GM23248 (cell line): Measurements from ENCODE around the gene MAT2B. TPM values are rescaled to one million over a fixed set of nuclear protein-coding genes. Genes with fewer than 3 reads are reported as not detected.

Experiments used
- DNase-seq: peaks from one replicate; pipeline ENCODE4 v3.0.0-alpha.2; 2015
- H2AFZ ChIP-seq: fragments of 200-600 bp; sonication (generic); 2 replicates; pipeline ENCODE4 v1.6.1; 2016; ENCODE audit warnings: antibody characterized with exemption
- H3F3A ChIP-seq: fragments of 200-600 bp; sonication (generic); 2 replicates; pipeline ENCODE4 v1.6.1; 2016; ENCODE audit warnings: mild to moderate bottlenecking, antibody characterized with exemption, mixed run types; ENCODE audit not compliant: insufficient read depth
- H3K27ac ChIP-seq: fragments of 200-600 bp; sonication (generic); 2 replicates; pipeline ENCODE4 v1.5.1; 2016; ENCODE audit warnings: mild to moderate bottlenecking
- H3K27me3 ChIP-seq: fragments of 200-600 bp; sonication (generic); replicated peaks from 2 replicates; pipeline ENCODE4 v1.6.1; 2016; ENCODE audit warnings: mild to moderate bottlenecking; ENCODE audit not compliant: insufficient read depth
- H3K36me3 ChIP-seq: fragments of 200-600 bp; sonication (generic); 2 replicates; pipeline ENCODE4 v1.6.1; 2016; ENCODE audit warnings: low read depth, mild to moderate bottlenecking
- H3K4me1 ChIP-seq: fragments of 200-600 bp; sonication (generic); 2 replicates; pipeline ENCODE4 v1.6.1; 2016; ENCODE audit warnings: mild to moderate bottlenecking; ENCODE audit not compliant: insufficient read depth
- H3K4me2 ChIP-seq: fragments of 200-600 bp; sonication (generic); one replicate; pipeline ENCODE4 v1.6.1; 2016; ENCODE audit warnings: mild to moderate bottlenecking; ENCODE audit not compliant: unreplicated experiment
- H3K4me3 ChIP-seq: fragments of 200-600 bp; sonication (generic); 2 replicates; pipeline ENCODE4 v1.5.1; 2016; ENCODE audit warnings: mild to moderate bottlenecking
- H3K79me2 ChIP-seq: fragments of 200-600 bp; sonication (generic); 2 replicates; pipeline ENCODE4 v1.6.1; 2016; ENCODE audit warnings: mild to moderate bottlenecking; ENCODE audit not compliant: insufficient read depth
- H3K9ac ChIP-seq: fragments of 200-600 bp; sonication (generic); 2 replicates; pipeline ENCODE4 v1.6.1; 2016; ENCODE audit warnings: mild to moderate bottlenecking
- H3K9me2 ChIP-seq: fragments of 200-600 bp; sonication (generic); 2 replicates; pipeline ENCODE4 v1.6.1; 2016; ENCODE audit warnings: mixed run types, mild to moderate bottlenecking, moderate library complexity; ENCODE audit not compliant: insufficient read depth
- H3K9me3 ChIP-seq: fragments of 200-600 bp; sonication (generic); one replicate; pipeline ENCODE4 v1.6.1; 2017; ENCODE audit warnings: low read depth
- H4K20me1 ChIP-seq: fragments of 200-600 bp; sonication (generic); 2 replicates; pipeline ENCODE4 v1.6.0; 2016; ENCODE audit not compliant: insufficient read depth
- EZH2 ChIP-seq: fragments of 200-600 bp; sonication (generic); IDR thresholded peaks from 2 replicates; pipeline ENCODE4 v1.6.1; 2018; ENCODE audit warnings: antibody characterized with exemption, mild to moderate bottlenecking; ENCODE audit not compliant: insufficient read depth, poor library complexity, severe bottlenecking
- EZH2phosphoT487 ChIP-seq: fragments of 200-600 bp; sonication (generic); IDR thresholded peaks from 2 replicates; pipeline ENCODE4 v1.6.1; 2018; ENCODE audit warnings: antibody characterized with exemption, moderate library complexity, mild to moderate bottlenecking, low read depth; ENCODE audit not compliant: insufficient read depth
- WGBS, 2 experiments: methylation state at CpG; one replicate each; pipeline ENCODE4 v1.1.6; 2015 to 2017; ENCODE audit warnings: low lambda C conversion rate in 2 of 2, low coverage in 1 of 2; ENCODE audit errors: missing lambda C conversion rate in 2 of 2; 5-methylcytosine and 5-hydroxymethylcytosine counted together
- in situ Hi-C: fragments of 300-500 bp; cut with MboI; formaldehyde crosslinking; loops from 2 replicates; pipeline ENCODE4 v1.15.0; 2020
- polyA plus RNA-seq: library from polyadenylated mRNA; unstranded; fragments of >200 nt; fragmentation: Nextera tagmentation; extraction: Ambion mirVana; gene quantifications from 2 replicates; pipeline ENCODE4 v1.2.1, GENCODE V29; 2016
- total RNA-seq: library from RNA; depleted of rRNA; stranded (reverse); fragments of >200 nt; shearing (Covaris generic); gene quantifications from 2 replicates; pipeline ENCODE4 v1.2.3, GENCODE V29; 2014

MAT2B gene
- total and polyA plus RNA-seq, 2 experiments from 2014 or later = 63.1 to 95.5 TPM

- peak overlapping the region; percentile 70 for H3K27ac ChIP-seq
- TF ChIP-seq EZH2 (no peak), EZH2phosphoT487 (no peak)
- H3F3A ChIP-seq = peaks cover 36% of the 10 kb centered on the region
- no peaks in the 10 kb centered on the region for H4K20me1 ChIP-seq
- peak overlapping the region; percentile 99 for H3K4me2 ChIP-seq
- H3K9me2 ChIP-seq = no peaks in the 10 kb centered on the region
- peak overlapping the region; percentile 95 for H3K9ac ChIP-seq
- peaks cover 30% of the 10 kb centered on the region for H3K4me1 ChIP-seq
- no peaks in the 10 kb centered on the region for H3K27me3 ChIP-seq
- peak overlapping the region; percentile 69 for H3K4me3 ChIP-seq
- peaks cover 18% of the 10 kb centered on the region for H3K36me3 ChIP-seq
- peaks cover 86% of the 10 kb centered on the region for H3K79me2 ChIP-seq
- peak overlapping the region; percentile 50 for H2AFZ ChIP-seq
- in situ Hi-C loops = no loop called here
- WGBS, 2 experiments = 10 to 14% methylated on average over 7 of the region's 7 CpGs
- peak; percentile 79 for DNase-seq
- no peaks in the 10 kb centered on the region for H3K9me3 ChIP-seq
Measured at GRCh38 chr5:163509291-163509951, 4.0 kb downstream of the MAT2B start.

- Histone ChIP-seq H3K36me3 (peaks cover 45% of the 10 kb centered on the region), H3F3A (peaks cover 15% of the 10 kb centered on the region; the same call in 1 of the 2 replicates), H3K4me3 (no peak overlapping the region), H3K4me1 (peaks cover 26% of the 10 kb centered on the region), H4K20me1 (no peaks in the 10 kb centered on the region), H3K79me2 (peaks cover 80% of the 10 kb centered on the region), H3K9me2 (no peaks in the 10 kb centered on the region), H3K9me3 (no peaks in the 10 kb centered on the region), H3K4me2 (no peak overlapping the region), H3K27ac (no peak overlapping the region), H2AFZ (no peak overlapping the region), H3K9ac (no peak overlapping the region), H3K27me3 (no peaks in the 10 kb centered on the region)
- in situ Hi-C loops = no loop called here
- WGBS, 2 experiments = 91 to 92% methylated on average over 5 of the region's 5 CpGs
- no peak for DNase-seq
- TF ChIP-seq EZH2phosphoT487 (no peak), EZH2 (no peak)
Measured at GRCh38 chr5:163512526-163512925, 7.1 kb downstream of the MAT2B start.

GRCh38 chr5:163525096-163525495, 19.7 kb downstream of the MAT2B start:
- H3K79me2 ChIP-seq = no peaks in the 10 kb centered on the region
- H2AFZ ChIP-seq = no peak overlapping the region
- DNase-seq = no peak
- H3K27me3 ChIP-seq = no peaks in the 10 kb centered on the region
- in situ Hi-C loops = no loop called here
- WGBS, 2 experiments = 95 to 100% methylated on average over 1 of the region's 1 CpG
- no peaks in the 10 kb centered on the region for H3K4me1 ChIP-seq
- no peaks in the 10 kb centered on the region for H4K20me1 ChIP-seq
- no peak overlapping the region for H3K27ac ChIP-seq
- H3K4me3 ChIP-seq = no peak overlapping the region
- no peak overlapping the region for H3K9ac ChIP-seq
- H3K4me2 ChIP-seq = no peak overlapping the region
- H3K9me3 ChIP-seq = peaks cover 4% of the 10 kb centered on the region
- 0 out of 2 replicates have a peak, but pooled peaks cover 5% of the 10 kb centered on the region for H3F3A ChIP-seq
- TF ChIP-seq EZH2phosphoT487 = no peak
- TF ChIP-seq EZH2 = no peak
- no peaks in the 10 kb centered on the region for H3K9me2 ChIP-seq
- 0 out of 2 replicates have a peak, but pooled peaks cover 8% of the 10 kb centered on the region for H3K36me3 ChIP-seq

GRCh38 chr5:163529698-163530097, 24.3 kb downstream of the MAT2B start:
- H3K9me3 ChIP-seq = peaks cover 4% of the 10 kb centered on the region
- no peaks in the 10 kb centered on the region for H3F3A ChIP-seq
- WGBS, 2 experiments = 49 to 55% methylated on average over 5 of the region's 5 CpGs
- peaks cover 13% of the 10 kb centered on the region for H3K27me3 ChIP-seq
- no peak overlapping the region for H3K27ac ChIP-seq
- no peaks in the 10 kb centered on the region for H3K36me3 ChIP-seq
- no peak for TF ChIP-seq EZH2
- no peak for TF ChIP-seq EZH2phosphoT487
- no peaks in the 10 kb centered on the region for H4K20me1 ChIP-seq
- no peaks in the 10 kb centered on the region for H3K9me2 ChIP-seq
- in situ Hi-C loops = no loop called here
- no peak for DNase-seq
- no peak overlapping the region for H3K4me3 ChIP-seq
- no peak overlapping the region for H2AFZ ChIP-seq
- H3K4me2 ChIP-seq = no peak overlapping the region
- no peak overlapping the region for H3K9ac ChIP-seq
- no peaks in the 10 kb centered on the region for H3K79me2 ChIP-seq
- no peaks in the 10 kb centered on the region for H3K4me1 ChIP-seq

- H3K4me1 ChIP-seq = no peaks in the 10 kb centered on the region
- no peaks in the 10 kb centered on the region for H3K9me3 ChIP-seq
- no peak overlapping the region for H3K4me3 ChIP-seq
- 58 to 63% methylated on average over 3 of the region's 3 CpGs for WGBS, 2 experiments
- H3K9me2 ChIP-seq = no peaks in the 10 kb centered on the region
- H3K9ac ChIP-seq = no peak overlapping the region
- TF ChIP-seq EZH2phosphoT487 (no peak), EZH2 (no peak)
- no peaks in the 10 kb centered on the region for H3K79me2 ChIP-seq
- in situ Hi-C loops = no loop called here
- H3K27ac ChIP-seq = no peak overlapping the region
- no peak overlapping the region for H3K4me2 ChIP-seq
- no peaks in the 10 kb centered on the region for H4K20me1 ChIP-seq
- no peak for DNase-seq
- H2AFZ ChIP-seq = no peak overlapping the region
- H3K36me3 ChIP-seq = no peaks in the 10 kb centered on the region
- peaks cover 13% of the 10 kb centered on the region for H3K27me3 ChIP-seq
- no peaks in the 10 kb centered on the region for H3F3A ChIP-seq
Measured at GRCh38 chr5:163531272-163531671, 25.9 kb downstream of the MAT2B start.
